GM12878 (cell line): ENCODE measurements around the gene KRT86. TPM values are rescaled to one million over a fixed set of nuclear protein-coding genes. Genes with fewer than 3 reads are reported as not detected.

Experiments used
- ATAC-seq: fragments of 200-7000 bp; cut with Tn5 transposase; 3 replicates; pipeline ENCODE4 v1.9.1; 2020; ENCODE audit warnings: mild to moderate bottlenecking, moderate library complexity
- BruUV-seq: library from RNA; stranded (reverse); fragments of 400-500 nt; replicated peaks from 2 replicates; lab custom pipeline; 2021; lab: Mats Ljungman, UMichigan
- CTCF ChIA-PET: fragments of 300-600 bp; sonication (Branson Sonifier 250); formaldehyde crosslinking; extraction: SDS; loops from one replicate; lab custom pipeline; 2021; ENCODE audit warnings: inconsistent platforms; lab: Yijun Ruan, JAX
- POLR2A ChIA-PET: fragments of 350-600 bp; formaldehyde crosslinking; extraction: SDS; loops from one replicate; lab custom pipeline; 2021; ENCODE audit warnings: inconsistent platforms; lab: Charles Lee
- RAD21 ChIA-PET: fragments of 300-600 bp; sonication (Branson Sonifier 250); formaldehyde crosslinking; loops from one replicate; lab custom pipeline; 2023; ENCODE audit warnings: antibody characterized with exemption; ENCODE audit not compliant: unreplicated experiment; lab: Charles Lee
- SMC1A ChIA-PET: fragments of 300-600 bp; sonication (Branson Sonifier 250); formaldehyde crosslinking; loops from one replicate; lab custom pipeline; 2023; ENCODE audit not compliant: unreplicated experiment, uncharacterized antibody; lab: Charles Lee
- DNase-seq: peaks from one replicate; pipeline ENCODE4 v3.0.0-alpha.2; 2011; ENCODE audit warnings: low read depth, low spot score
- FAIRE-seq: peaks from 3 replicates; lab custom pipeline; 2011; peaks lifted over from hg19 to GRCh38; lab: Jason Lieb, UNC
- H2AFZ ChIP-seq: 2 replicates; pipeline ENCODE4 v1.6.0; 2011; ENCODE audit warnings: low read depth, low read length, control low read depth; ENCODE audit not compliant: control insufficient read depth
- H3K27ac ChIP-seq: 2 replicates; pipeline ENCODE4 v1.5.1; 2011; ENCODE audit warnings: control low read depth; ENCODE audit not compliant: control insufficient read depth, insufficient read depth
- H3K27me3 ChIP-seq, 2 experiments: replicated peaks in 1 of 2; 2 replicates each; pipeline versions ENCODE4 v1.6.0 to v1.6.1; 2011; ENCODE audit warnings: low read length in 1 of 2; ENCODE audit not compliant: control insufficient read depth in 2 of 2, insufficient read depth in 2 of 2
- H3K36me3 ChIP-seq, 2 experiments: 2 replicates each; pipeline ENCODE4 v1.5.1; 2011; ENCODE audit warnings: low read length in 1 of 2; ENCODE audit not compliant: control insufficient read depth in 2 of 2, insufficient read depth in 2 of 2
- H3K4me1 ChIP-seq: 2 replicates; pipeline ENCODE4 v1.6.1; 2011; ENCODE audit warnings: mild to moderate bottlenecking, low read length, moderate library complexity, mixed read lengths; ENCODE audit not compliant: control insufficient read depth, insufficient read depth
- H3K4me2 ChIP-seq: 2 replicates; pipeline ENCODE4 v1.6.0; 2011; ENCODE audit warnings: control low read depth; ENCODE audit not compliant: control insufficient read depth, insufficient read depth
- H3K4me3 ChIP-seq: fragments of 200-600 bp; sonication (generic); 2 replicates; pipeline ENCODE4 v1.5.1; 2016
- H3K79me2 ChIP-seq: 2 replicates; pipeline ENCODE4 v1.6.0; 2011; ENCODE audit warnings: low read length; ENCODE audit not compliant: control insufficient read depth, insufficient read depth
- H3K9ac ChIP-seq: 2 replicates; pipeline ENCODE4 v1.8.0; 2011; ENCODE audit warnings: low read length, control low read depth, mixed read lengths; ENCODE audit not compliant: control insufficient read depth, insufficient read depth
- H3K9me3 ChIP-seq: replicated peaks from 3 replicates; pipeline ENCODE4 v1.5.1; 2011; ENCODE audit warnings: mild to moderate bottlenecking, low read length; ENCODE audit not compliant: control insufficient read depth, insufficient read depth
- H4K20me1 ChIP-seq: 2 replicates; pipeline ENCODE4 v1.6.0; 2011; ENCODE audit not compliant: control insufficient read depth, insufficient read depth
- IKZF1 ChIP-seq: fragments of 450-650 bp; conservative IDR thresholded peaks from 2 replicates; pipeline ENCODE4 v1.6.1; 2017; ENCODE audit warnings: antibody characterized with exemption, mild to moderate bottlenecking
- LARP7 ChIP-seq: fragments of 450-650 bp; IDR thresholded peaks from 2 replicates; pipeline ENCODE4 v1.6.1; 2017; ENCODE audit warnings: mild to moderate bottlenecking
- NBN ChIP-seq: fragments of 450-650 bp; IDR thresholded peaks from 2 replicates; pipeline ENCODE4 v1.6.1; 2016
- SMAD1 ChIP-seq: fragments of 450-650 bp; IDR thresholded peaks from 2 replicates; pipeline ENCODE4 v1.6.1; 2018; ENCODE audit warnings: mild to moderate bottlenecking, low read depth; ENCODE audit not compliant: partially characterized antibody
- YBX1 ChIP-seq: fragments of 450-650 bp; IDR thresholded peaks from 2 replicates; pipeline ENCODE4 v1.6.1; 2016; ENCODE audit warnings: antibody characterized with exemption
- WGBS: methylation state at CpG from one replicate; pipeline ENCODE4 v1.1.6; 2016; ENCODE audit warnings: low lambda C conversion rate; ENCODE audit not compliant: insufficient replicate concordance, insufficient coverage; ENCODE audit errors: missing lambda C conversion rate; 5-methylcytosine and 5-hydroxymethylcytosine counted together
- in situ Hi-C: fragments of 300-500 bp; cut with MboI; formaldehyde crosslinking; loops from 9 replicates; pipeline ENCODE4 v1.14.3; 2018; ENCODE audit warnings: mixed read lengths
- intact Hi-C: fragments of 100-400 bp; cut with micrococcal nuclease; formaldehyde crosslinking; loops from one replicate; pipeline ENCODE4 v1.14.2; 2022; ENCODE audit not compliant: unreplicated experiment
- polyA plus RNA-seq, 11 experiments: library from polyadenylated mRNA; depleted of rRNA in 4 of 11; unstranded in 6 of 11; stranded (reverse) in 5 of 11; fragments of >200 nt; fragmentation: Nextera tagmentation in 4 of 11; fragmentation: Illumina TruSeq in 1 of 11; extraction: Ambion mirVana in 4 of 11; extraction: Trizol in 1 of 11; gene quantifications; 1 replicate in 1 of 11; 2 replicates in 10 of 11; pipeline versions ENCODE4 v1.2.1 to v1.2.3, GENCODE V29; 2011 to 2016; ENCODE audit warnings: inconsistent platforms in 2 of 11, missing spikeins in 2 of 11, low read depth in 1 of 11
- total RNA-seq, 4 experiments: library from RNA; depleted of rRNA in 3 of 4; stranded (reverse); fragments of >200 nt in 3 of 4; fragmentation: Illumina TruSeq in 1 of 4; extraction: Trizol in 1 of 4; gene quantifications; 2 replicates each; pipeline versions ENCODE4 v1.2.1 to v1.2.3, GENCODE V29; 2013 to 2021
- TF ChIP-seq, protein P1 (sequence below): IDR thresholded peaks from 2 replicates; pipeline ENCODE4 v1.6.1; 2012; ENCODE audit warnings: low read depth, low read length, improper control_type of control experiment
- TF ChIP-seq, protein P2 (sequence below): IDR thresholded peaks from 2 replicates; pipeline ENCODE4 v1.6.1; 2012; ENCODE audit warnings: improper control_type of control experiment, low read depth, low read length; ENCODE audit not compliant: insufficient replicate concordance
- TF ChIP-seq, protein P3 (sequence below): IDR thresholded peaks from 2 replicates; pipeline ENCODE4 v1.6.1; 2012; ENCODE audit warnings: low read length, inconsistent platforms
- TF ChIP-seq, protein P4 (sequence below), 3 experiments: IDR thresholded peaks in 2 of 3; conservative IDR thresholded peaks in 1 of 3; 2 replicates each; pipeline ENCODE4 v1.5.1; 2011; ENCODE audit warnings: low read depth in 3 of 3, low read length in 3 of 3, mild to moderate bottlenecking in 3 of 3, control low read depth in 2 of 3, moderate library complexity in 2 of 3, inconsistent platforms in 1 of 3, mixed read lengths in 1 of 3; ENCODE audit not compliant: control insufficient read depth in 2 of 3, insufficient read depth in 1 of 3; ENCODE audit errors: extremely low read depth in 1 of 3
- TF ChIP-seq, protein P5 (sequence below): fragments of 450-650 bp; IDR thresholded peaks from 2 replicates; pipeline ENCODE4 v1.6.1; 2017; ENCODE audit warnings: borderline replicate concordance

Gene KRT86
- total and polyA plus RNA-seq, 10 of the 15 experiments (the other 5 are each of a cell fraction or from before 2014, with no cell fraction given): 0.11 to 0.54 (median 0.18) TPM; not detected in 4

DNA sequence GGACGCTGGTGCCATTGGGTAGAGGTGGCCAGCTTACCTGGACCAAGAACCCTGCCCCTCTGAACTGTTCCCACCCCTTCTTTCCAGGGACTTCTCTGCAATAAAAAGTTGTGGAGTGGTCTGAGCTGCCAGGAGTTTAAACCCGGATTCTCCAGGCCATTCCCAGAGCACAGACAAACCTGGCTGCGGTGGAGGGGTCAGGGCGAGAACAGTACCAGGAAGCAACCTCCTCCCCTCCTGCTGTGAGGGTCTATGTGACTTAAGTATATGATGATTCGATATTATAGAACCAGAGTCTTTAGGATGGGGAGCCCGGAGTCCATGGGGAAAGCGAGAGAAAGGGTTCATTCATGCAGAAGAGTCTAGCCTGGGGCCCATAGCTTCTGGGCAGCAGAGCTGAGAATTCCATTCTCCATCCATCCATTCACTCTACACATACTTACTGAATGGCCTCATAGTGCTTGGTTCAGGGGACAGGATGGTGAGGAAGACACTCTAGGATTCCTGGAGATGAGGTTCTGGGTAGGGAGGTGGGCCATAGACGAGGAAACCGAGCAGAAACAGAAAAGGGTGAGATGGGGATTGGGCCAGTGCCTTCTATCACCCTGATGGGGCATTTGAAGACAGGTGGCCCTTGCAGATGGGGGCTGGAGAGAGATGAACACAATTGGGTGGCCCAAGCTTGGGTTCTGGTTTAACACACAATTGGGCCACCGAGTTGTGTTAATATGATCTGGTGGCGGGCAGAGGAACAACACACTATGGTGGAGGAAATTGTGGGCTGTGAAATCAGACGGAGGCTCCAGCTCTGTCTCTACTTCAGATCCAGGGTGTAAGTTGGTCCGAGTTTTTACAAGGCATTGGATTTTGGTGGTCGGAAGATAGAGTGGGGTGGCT, 5.2 kb downstream of the KRT86 start:
- no peak for ATAC-seq
- TF ChIP-seq, protein P1, sequence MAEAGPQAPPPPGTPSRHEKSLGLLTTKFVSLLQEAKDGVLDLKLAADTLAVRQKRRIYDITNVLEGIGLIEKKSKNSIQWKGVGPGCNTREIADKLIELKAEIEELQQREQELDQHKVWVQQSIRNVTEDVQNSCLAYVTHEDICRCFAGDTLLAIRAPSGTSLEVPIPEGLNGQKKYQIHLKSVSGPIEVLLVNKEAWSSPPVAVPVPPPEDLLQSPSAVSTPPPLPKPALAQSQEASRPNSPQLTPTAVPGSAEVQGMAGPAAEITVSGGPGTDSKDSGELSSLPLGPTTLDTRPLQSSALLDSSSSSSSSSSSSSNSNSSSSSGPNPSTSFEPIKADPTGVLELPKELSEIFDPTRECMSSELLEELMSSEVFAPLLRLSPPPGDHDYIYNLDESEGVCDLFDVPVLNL: no peak
- TF ChIP-seq, protein P2, sequence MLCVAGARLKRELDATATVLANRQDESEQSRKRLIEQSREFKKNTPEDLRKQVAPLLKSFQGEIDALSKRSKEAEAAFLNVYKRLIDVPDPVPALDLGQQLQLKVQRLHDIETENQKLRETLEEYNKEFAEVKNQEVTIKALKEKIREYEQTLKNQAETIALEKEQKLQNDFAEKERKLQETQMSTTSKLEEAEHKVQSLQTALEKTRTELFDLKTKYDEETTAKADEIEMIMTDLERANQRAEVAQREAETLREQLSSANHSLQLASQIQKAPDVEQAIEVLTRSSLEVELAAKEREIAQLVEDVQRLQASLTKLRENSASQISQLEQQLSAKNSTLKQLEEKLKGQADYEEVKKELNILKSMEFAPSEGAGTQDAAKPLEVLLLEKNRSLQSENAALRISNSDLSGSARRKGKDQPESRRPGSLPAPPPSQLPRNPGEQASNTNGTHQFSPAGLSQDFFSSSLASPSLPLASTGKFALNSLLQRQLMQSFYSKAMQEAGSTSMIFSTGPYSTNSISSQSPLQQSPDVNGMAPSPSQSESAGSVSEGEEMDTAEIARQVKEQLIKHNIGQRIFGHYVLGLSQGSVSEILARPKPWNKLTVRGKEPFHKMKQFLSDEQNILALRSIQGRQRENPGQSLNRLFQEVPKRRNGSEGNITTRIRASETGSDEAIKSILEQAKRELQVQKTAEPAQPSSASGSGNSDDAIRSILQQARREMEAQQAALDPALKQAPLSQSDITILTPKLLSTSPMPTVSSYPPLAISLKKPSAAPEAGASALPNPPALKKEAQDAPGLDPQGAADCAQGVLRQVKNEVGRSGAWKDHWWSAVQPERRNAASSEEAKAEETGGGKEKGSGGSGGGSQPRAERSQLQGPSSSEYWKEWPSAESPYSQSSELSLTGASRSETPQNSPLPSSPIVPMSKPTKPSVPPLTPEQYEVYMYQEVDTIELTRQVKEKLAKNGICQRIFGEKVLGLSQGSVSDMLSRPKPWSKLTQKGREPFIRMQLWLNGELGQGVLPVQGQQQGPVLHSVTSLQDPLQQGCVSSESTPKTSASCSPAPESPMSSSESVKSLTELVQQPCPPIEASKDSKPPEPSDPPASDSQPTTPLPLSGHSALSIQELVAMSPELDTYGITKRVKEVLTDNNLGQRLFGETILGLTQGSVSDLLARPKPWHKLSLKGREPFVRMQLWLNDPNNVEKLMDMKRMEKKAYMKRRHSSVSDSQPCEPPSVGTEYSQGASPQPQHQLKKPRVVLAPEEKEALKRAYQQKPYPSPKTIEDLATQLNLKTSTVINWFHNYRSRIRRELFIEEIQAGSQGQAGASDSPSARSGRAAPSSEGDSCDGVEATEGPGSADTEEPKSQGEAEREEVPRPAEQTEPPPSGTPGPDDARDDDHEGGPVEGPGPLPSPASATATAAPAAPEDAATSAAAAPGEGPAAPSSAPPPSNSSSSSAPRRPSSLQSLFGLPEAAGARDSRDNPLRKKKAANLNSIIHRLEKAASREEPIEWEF: no peak
- TF ChIP-seq, protein P3, sequence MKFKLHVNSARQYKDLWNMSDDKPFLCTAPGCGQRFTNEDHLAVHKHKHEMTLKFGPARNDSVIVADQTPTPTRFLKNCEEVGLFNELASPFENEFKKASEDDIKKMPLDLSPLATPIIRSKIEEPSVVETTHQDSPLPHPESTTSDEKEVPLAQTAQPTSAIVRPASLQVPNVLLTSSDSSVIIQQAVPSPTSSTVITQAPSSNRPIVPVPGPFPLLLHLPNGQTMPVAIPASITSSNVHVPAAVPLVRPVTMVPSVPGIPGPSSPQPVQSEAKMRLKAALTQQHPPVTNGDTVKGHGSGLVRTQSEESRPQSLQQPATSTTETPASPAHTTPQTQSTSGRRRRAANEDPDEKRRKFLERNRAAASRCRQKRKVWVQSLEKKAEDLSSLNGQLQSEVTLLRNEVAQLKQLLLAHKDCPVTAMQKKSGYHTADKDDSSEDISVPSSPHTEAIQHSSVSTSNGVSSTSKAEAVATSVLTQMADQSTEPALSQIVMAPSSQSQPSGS: no peak
- TF ChIP-seq NBN: no peak
- TF ChIP-seq SMAD1: no peak
- TF ChIP-seq LARP7: no peak
- TF ChIP-seq YBX1: no peak
- TF ChIP-seq, protein P4, sequence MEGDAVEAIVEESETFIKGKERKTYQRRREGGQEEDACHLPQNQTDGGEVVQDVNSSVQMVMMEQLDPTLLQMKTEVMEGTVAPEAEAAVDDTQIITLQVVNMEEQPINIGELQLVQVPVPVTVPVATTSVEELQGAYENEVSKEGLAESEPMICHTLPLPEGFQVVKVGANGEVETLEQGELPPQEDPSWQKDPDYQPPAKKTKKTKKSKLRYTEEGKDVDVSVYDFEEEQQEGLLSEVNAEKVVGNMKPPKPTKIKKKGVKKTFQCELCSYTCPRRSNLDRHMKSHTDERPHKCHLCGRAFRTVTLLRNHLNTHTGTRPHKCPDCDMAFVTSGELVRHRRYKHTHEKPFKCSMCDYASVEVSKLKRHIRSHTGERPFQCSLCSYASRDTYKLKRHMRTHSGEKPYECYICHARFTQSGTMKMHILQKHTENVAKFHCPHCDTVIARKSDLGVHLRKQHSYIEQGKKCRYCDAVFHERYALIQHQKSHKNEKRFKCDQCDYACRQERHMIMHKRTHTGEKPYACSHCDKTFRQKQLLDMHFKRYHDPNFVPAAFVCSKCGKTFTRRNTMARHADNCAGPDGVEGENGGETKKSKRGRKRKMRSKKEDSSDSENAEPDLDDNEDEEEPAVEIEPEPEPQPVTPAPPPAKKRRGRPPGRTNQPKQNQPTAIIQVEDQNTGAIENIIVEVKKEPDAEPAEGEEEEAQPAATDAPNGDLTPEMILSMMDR (IDR thresholded peaks at IDR 0.05 in 2 of 3, conservative IDR thresholded peaks at IDR 0.05 in 1 of 3; ENCODE audit: control insufficient read depth in 2 of 3, extremely low read depth in 1 of 3, insufficient read depth in 1 of 3, low read depth in 3 of 3, low read length in 3 of 3): no peak
- TF ChIP-seq, protein P5, sequence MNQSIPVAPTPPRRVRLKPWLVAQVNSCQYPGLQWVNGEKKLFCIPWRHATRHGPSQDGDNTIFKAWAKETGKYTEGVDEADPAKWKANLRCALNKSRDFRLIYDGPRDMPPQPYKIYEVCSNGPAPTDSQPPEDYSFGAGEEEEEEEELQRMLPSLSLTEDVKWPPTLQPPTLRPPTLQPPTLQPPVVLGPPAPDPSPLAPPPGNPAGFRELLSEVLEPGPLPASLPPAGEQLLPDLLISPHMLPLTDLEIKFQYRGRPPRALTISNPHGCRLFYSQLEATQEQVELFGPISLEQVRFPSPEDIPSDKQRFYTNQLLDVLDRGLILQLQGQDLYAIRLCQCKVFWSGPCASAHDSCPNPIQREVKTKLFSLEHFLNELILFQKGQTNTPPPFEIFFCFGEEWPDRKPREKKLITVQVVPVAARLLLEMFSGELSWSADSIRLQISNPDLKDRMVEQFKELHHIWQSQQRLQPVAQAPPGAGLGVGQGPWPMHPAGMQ: no peak
- TF ChIP-seq IKZF1: no peak

More for the DNA sequence above, 5.2 kb downstream of the KRT86 start:
- SMC1A ChIA-PET: interaction anchor here (0.7 to 1.8 kb wide), 9 partner anchors 29 to 125 kb away, joined by 3 to 7 read pairs (median 4); no protein-coding TSS in a partner anchor
- no peaks in the 10 kb centered on the region for H3K36me3 ChIP-seq
- POLR2A ChIA-PET: interaction anchor here (1.3 kb wide), 1 partner anchor 35 kb away, joined by 8 read pairs; no protein-coding TSS in a partner anchor
- intact Hi-C loops (loop anchor here (1.0 kb wide), 1 partner anchor 48 kb away; no protein-coding TSS in a partner anchor), in situ Hi-C loops (no loop called here)
- no peaks in the 10 kb centered on the region for H3K4me1 ChIP-seq
- CTCF ChIA-PET: interaction anchor here (0.6 to 6.4 kb wide), 38 partner anchors 7 to 657 kb away, joined by 3 to 84 read pairs (median 4); partner anchors contain the start of gene KRT81
- RAD21 ChIA-PET: interaction anchor here (0.8 to 2.2 kb wide), 8 partner anchors 30 to 67 kb away, joined by 3 to 24 read pairs (median 6); no protein-coding TSS in a partner anchor
- FAIRE-seq (no peak), DNase-seq (no peak)
- BruUV-seq: no TSS peak
- no peaks in the 10 kb centered on the region for H4K20me1 ChIP-seq
- WGBS: 49% methylated on average over 14 of the region's 14 CpGs
- peaks cover 3% of the 10 kb centered on the region in 2 experiments; a peak in 2 of 4 replicates for H3K27me3 ChIP-seq
- H3K9me3 ChIP-seq: no peaks in the 10 kb centered on the region
- H3K79me2 ChIP-seq: no peaks in the 10 kb centered on the region
- no peak overlapping the region for H3K27ac ChIP-seq
- no peak overlapping the region for H3K9ac ChIP-seq
- no peak overlapping the region for H3K4me2 ChIP-seq
- no peak overlapping the region for H3K4me3 ChIP-seq
- H2AFZ ChIP-seq: no peak overlapping the region
